GM21717 (cell line): ENCODE measurements around the gene ATP23.

Source experiments
- ATAC-seq: cut with Tn5 transposase; IDR thresholded peaks from one replicate; pipeline ENCODE4 v1.9.1; 2021; ENCODE audit warnings: mild to moderate bottlenecking, moderate library complexity; ENCODE audit not compliant: unreplicated experiment

Gene ATP23

GRCh38 chr12:57941165-57941894 is at the start of gene ATP23:
Gene ATP23, plus strand, starts transcription at chr12:57941567. Its CDS starts 135 bp downstream, at chr12:57941702.
- peak; percentile 88 for ATAC-seq

- ATAC-seq: no peak
These were observed 49.0 kb upstream of the ATP23 start for GRCh38 chr12:57892232-57892972.

GRCh38 chr12:57893431-57894353 is 47.7 kb upstream of the ATP23 start:
- no peak for ATAC-seq

- no peak for ATAC-seq
These were observed 46.7 kb upstream of the ATP23 start for GRCh38 chr12:57894399-57895292.

GRCh38 chr12:57895389-57896114 is 45.8 kb upstream of the ATP23 start:
- no peak for ATAC-seq

GRCh38 chr12:57896115-57896433 is 45.3 kb upstream of the ATP23 start:
- ATAC-seq: no peak

GRCh38 chr12:57896434-57897201 is 44.7 kb upstream of the ATP23 start:
- no peak for ATAC-seq

- no peak for ATAC-seq
These were observed 43.9 kb upstream of the ATP23 start for GRCh38 chr12:57897286-57897974.

GRCh38 chr12:57898308-57898970 is 42.9 kb upstream of the ATP23 start:
- peak; percentile 38 for ATAC-seq

- ATAC-seq: peak; percentile 90
These were observed 42.2 kb upstream of the ATP23 start for GRCh38 chr12:57899010-57899662.

- no peak for ATAC-seq
These were observed 38.8 kb upstream of the ATP23 start for GRCh38 chr12:57902478-57902969.

- ATAC-seq: no peak
These were observed 36.9 kb upstream of the ATP23 start for GRCh38 chr12:57904426-57904825.

GRCh38 chr12:57904848-57905811 is 36.2 kb upstream of the ATP23 start:
- peak; percentile 86 for ATAC-seq

- no peak for ATAC-seq
These were observed 35.4 kb upstream of the ATP23 start for GRCh38 chr12:57905812-57906475.

GRCh38 chr12:57906821-57907220 is 34.5 kb upstream of the ATP23 start:
- no peak for ATAC-seq
